Measurements from ENCODE around the gene CYTH3.

CYTH3 gene

DNA sequence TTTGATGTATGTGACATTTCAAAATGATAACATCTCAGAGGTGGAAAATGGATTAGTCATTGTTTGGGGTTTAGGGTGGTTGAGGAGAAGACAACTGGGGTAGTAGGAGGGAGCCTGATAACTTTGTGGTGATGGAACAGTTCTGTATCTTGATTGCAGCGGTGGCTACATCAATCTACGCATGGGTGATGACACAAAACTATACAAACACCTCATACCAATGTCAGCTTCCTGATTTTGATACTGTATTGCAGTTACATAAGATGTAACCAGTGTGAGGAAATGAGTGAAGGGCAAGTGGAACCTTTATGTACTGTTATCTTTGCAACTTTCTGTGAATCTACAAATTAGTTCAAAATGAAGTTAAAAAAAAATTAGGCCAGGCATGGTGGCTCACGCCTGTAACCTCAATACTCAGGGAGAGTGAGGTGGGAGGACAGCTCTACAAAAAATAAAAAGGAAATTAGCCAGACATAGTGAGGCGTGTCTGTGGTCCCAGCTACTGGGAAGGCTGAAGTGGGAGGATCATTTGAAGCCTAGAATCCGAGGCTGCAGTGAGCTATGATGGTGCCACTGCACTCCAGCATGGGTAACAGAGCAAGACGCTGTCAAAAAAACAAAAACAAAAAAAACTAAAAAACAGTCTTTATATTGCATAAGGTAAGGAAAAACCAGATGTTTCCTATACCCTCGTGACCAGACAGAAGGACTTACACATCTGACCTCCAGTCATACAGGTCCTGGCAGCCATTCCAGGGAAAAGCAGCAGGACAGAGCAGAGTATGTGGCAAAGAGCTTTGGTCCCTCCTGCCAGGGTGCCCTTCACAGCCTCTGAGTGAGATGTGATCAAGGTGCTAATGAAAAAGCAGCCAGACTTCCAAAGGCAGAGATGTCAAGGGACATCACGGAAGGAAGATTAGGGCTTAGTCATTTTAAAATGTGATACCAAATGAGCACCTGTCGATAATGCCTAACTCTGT is 50.8 kb downstream of the CYTH3 start:
- H3K4me1 ChIP-seq = peaks cover 28% of the 10 kb centered on the region
- H3K4me3 ChIP-seq = no peak overlapping the region
- 0 out of 2 replicates have a peak, but pooled peaks cover 3% of the 10 kb centered on the region for H3K36me3 ChIP-seq
- no peak for TF ChIP-seq Cebpa-rat (IDR thresholded peaks at IDR 0.05)
- H3K9me3 ChIP-seq = peaks cover 22% of the 10 kb centered on the region
- H3K4me2 ChIP-seq = peak overlapping the region; percentile 52
- H3K9ac ChIP-seq = no peak overlapping the region
- no peaks in the 10 kb centered on the region for H3K27me3 ChIP-seq
- peaks cover 39% of the 10 kb centered on the region; the same call in 1 of the 2 replicates for H4K20me1 ChIP-seq
- 0 out of 2 replicates have a peak overlapping the region, but pooled peaks have one; percentile 35 for H3K27ac ChIP-seq

GRCh38 chr7:6218329-6218728 is 54.1 kb downstream of the CYTH3 start:
- H3K27ac ChIP-seq = no peak overlapping the region
- peaks cover 7% of the 10 kb centered on the region for H3K36me3 ChIP-seq
- H3K9ac ChIP-seq = no peak overlapping the region
- peaks cover 25% of the 10 kb centered on the region for H3K4me1 ChIP-seq
- no peak overlapping the region for H3K4me2 ChIP-seq
- TF ChIP-seq Cebpa-rat (IDR thresholded peaks at IDR 0.05) = no peak
- H4K20me1 ChIP-seq = peaks cover 46% of the 10 kb centered on the region; the same call in 1 of the 2 replicates
- no peak overlapping the region for H3K4me3 ChIP-seq
- peaks cover 26% of the 10 kb centered on the region for H3K9me3 ChIP-seq
- H3K27me3 ChIP-seq = no peaks in the 10 kb centered on the region

- Histone ChIP-seq H3K4me1 (peaks cover 9% of the 10 kb centered on the region; the same call in 1 of the 2 replicates), H4K20me1 (peaks cover 76% of the 10 kb centered on the region), H3K9me3 (peaks cover 18% of the 10 kb centered on the region; the same call in 1 of the 2 replicates), H3K27ac (no peak overlapping the region), H3K9ac (no peak overlapping the region), H3K4me2 (no peak overlapping the region), H3K27me3 (no peaks in the 10 kb centered on the region), H3K36me3 (peaks cover 4% of the 10 kb centered on the region), H3K4me3 (no peak overlapping the region)
- TF ChIP-seq Cebpa-rat (IDR thresholded peaks at IDR 0.05) = no peak
These were observed 60.4 kb downstream of the CYTH3 start for GRCh38 chr7:6212008-6212407.

- H3K27me3 ChIP-seq = no peaks in the 10 kb centered on the region
- H3K4me3 ChIP-seq = no peak overlapping the region
- H4K20me1 ChIP-seq = peaks cover 88% of the 10 kb centered on the region
- peaks cover 4% of the 10 kb centered on the region for H3K36me3 ChIP-seq
- H3K9me3 ChIP-seq = peaks cover 9% of the 10 kb centered on the region; the same call in 1 of the 2 replicates
- H3K9ac ChIP-seq = no peak overlapping the region
- H3K27ac ChIP-seq = no peak overlapping the region
- H3K4me2 ChIP-seq = no peak overlapping the region
- H3K4me1 ChIP-seq = peaks cover 4% of the 10 kb centered on the region; the same call in 1 of the 2 replicates
- no peak for TF ChIP-seq Cebpa-rat (IDR thresholded peaks at IDR 0.05)
These were observed 61.6 kb downstream of the CYTH3 start for GRCh38 chr7:6210621-6211372.

GRCh38 chr7:6209340-6209739 is 63.1 kb downstream of the CYTH3 start:
- H3K9ac ChIP-seq = no peak overlapping the region
- TF ChIP-seq Cebpa-rat (IDR thresholded peaks at IDR 0.05) = no peak

DNA sequence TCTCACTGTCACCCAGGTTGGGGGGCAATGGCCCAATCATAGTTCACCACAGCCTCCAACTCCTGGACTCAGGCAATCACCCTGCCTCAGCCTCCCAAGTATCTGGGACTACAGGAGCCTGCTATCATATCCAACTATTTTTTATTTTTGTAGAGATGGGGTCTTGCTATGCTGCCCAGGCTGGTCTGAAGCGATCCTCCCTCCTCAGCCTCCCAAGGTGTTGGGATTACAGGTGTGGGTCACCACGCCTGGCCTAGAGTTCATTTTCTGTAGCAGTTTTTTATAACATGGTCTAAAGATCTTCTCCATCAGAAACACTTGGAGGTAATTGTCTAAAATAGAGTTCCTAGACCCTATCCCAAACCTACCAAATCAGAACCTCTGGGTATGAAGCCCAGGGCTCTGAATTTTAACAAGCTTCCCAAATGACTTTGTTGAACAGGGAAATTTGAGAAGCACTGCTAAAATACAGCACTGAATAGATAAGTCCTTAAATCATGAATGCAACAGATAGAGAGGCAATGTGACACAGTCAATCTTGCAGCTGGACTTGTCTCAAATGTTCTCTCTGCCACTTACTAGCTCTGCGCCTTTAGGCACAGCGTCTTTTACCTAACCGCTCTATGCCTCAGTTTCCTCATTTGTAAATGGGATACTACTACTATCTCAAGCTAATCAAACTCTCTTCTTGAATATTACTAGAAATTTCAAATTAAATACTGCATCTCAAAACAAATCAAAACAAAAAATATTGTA is 63.7 kb downstream of the CYTH3 start:
- H3K4me1 ChIP-seq = peaks cover 8% of the 10 kb centered on the region; the same call in 1 of the 2 replicates
- no peaks in the 10 kb centered on the region for H3K36me3 ChIP-seq
- H3K9ac ChIP-seq = no peak overlapping the region
- H3K9me3 ChIP-seq = peaks cover 4% of the 10 kb centered on the region; the same call in 1 of the 2 replicates
- no peak overlapping the region for H3K27ac ChIP-seq
- no peaks in the 10 kb centered on the region for H3K27me3 ChIP-seq
- TF ChIP-seq Cebpa-rat (IDR thresholded peaks at IDR 0.05) = no peak
- no peak overlapping the region for H3K4me3 ChIP-seq
- H3K4me2 ChIP-seq = no peak overlapping the region
- H4K20me1 ChIP-seq = peaks cover 98% of the 10 kb centered on the region

More at GRCh38 chr7:6209340-6209739, 63.1 kb downstream of the CYTH3 start:
- Histone ChIP-seq H3K36me3 (no peaks in the 10 kb centered on the region), H3K27ac (no peak overlapping the region), H3K9me3 (peaks cover 4% of the 10 kb centered on the region; the same call in 1 of the 2 replicates), H3K4me2 (no peak overlapping the region), H4K20me1 (peaks cover 96% of the 10 kb centered on the region), H3K4me3 (no peak overlapping the region), H3K27me3 (no peaks in the 10 kb centered on the region), H3K4me1 (peaks cover 5% of the 10 kb centered on the region; the same call in 1 of the 2 replicates)

GRCh38 chr7:6205971-6206660 is 66.3 kb downstream of the CYTH3 start:
- Histone ChIP-seq H3K4me2 (no peak overlapping the region), H3K4me3 (no peak overlapping the region), H3K27ac (no peak overlapping the region), H3K27me3 (no peaks in the 10 kb centered on the region), H3K9me3 (peaks cover 4% of the 10 kb centered on the region; the same call in 1 of the 2 replicates), H3K36me3 (peaks cover 2% of the 10 kb centered on the region; the same call in 1 of the 2 replicates), H4K20me1 (peaks cover 88% of the 10 kb centered on the region), H3K9ac (no peak overlapping the region), H3K4me1 (peaks cover 25% of the 10 kb centered on the region)
- TF ChIP-seq Cebpa-rat (IDR thresholded peaks at IDR 0.05) = no peak

GRCh38 chr7:6203381-6203780 is 69.0 kb downstream of the CYTH3 start:
- H3K4me2 ChIP-seq = no peak overlapping the region
- H3K4me3 ChIP-seq = no peak overlapping the region
- no peaks in the 10 kb centered on the region for H3K9me3 ChIP-seq
- H3K27ac ChIP-seq = no peak overlapping the region
- H4K20me1 ChIP-seq = peaks cover 85% of the 10 kb centered on the region
- no peak for TF ChIP-seq Cebpa-rat (IDR thresholded peaks at IDR 0.05)
- H3K36me3 ChIP-seq = peaks cover 9% of the 10 kb centered on the region; the same call in 1 of the 2 replicates
- no peak overlapping the region for H3K9ac ChIP-seq
- H3K4me1 ChIP-seq = peaks cover 30% of the 10 kb centered on the region
- no peaks in the 10 kb centered on the region for H3K27me3 ChIP-seq
